ENCODE results near the gene YIPF3. TPM values are rescaled to one million over a fixed set of nuclear protein-coding genes. Genes with fewer than 3 reads are reported as not detected.

Gene YIPF3
- total and polyA plus RNA-seq, 10 of the 15 experiments (the other 5 are each of a cell fraction or from before 2014, with no cell fraction given): 20.5 to 88.8 (median 44.7) TPM

GRCh38 chr6:43471399-43471798, 45.3 kb downstream of the YIPF3 start:
- Histone ChIP-seq H3K4me3 (no peak overlapping the region), H3K9me3 (replicated peaks; ENCODE audit: control insufficient read depth, insufficient read depth, low read length) (no peaks in the 10 kb centered on the region), H2AFZ (ENCODE audit: control insufficient read depth, low read depth, low read length) (no peak overlapping the region), H4K20me1 (ENCODE audit: control insufficient read depth, insufficient read depth) (no peaks in the 10 kb centered on the region), H3K4me1 (ENCODE audit: control insufficient read depth, insufficient read depth, low read length) (no peaks in the 10 kb centered on the region), H3K27me3 (replicated peaks in 1 of 2; ENCODE audit: control insufficient read depth in 2 of 2, insufficient read depth in 2 of 2, low read length in 1 of 2) (peaks cover 0 to 2% of the 10 kb centered on the region in 2 experiments; a peak in 1 of 4 replicates), H3K27ac (ENCODE audit: control insufficient read depth, insufficient read depth) (no peak overlapping the region), H3K36me3 (ENCODE audit: control insufficient read depth in 2 of 2, insufficient read depth in 2 of 2, low read length in 1 of 2) (no peaks in the 10 kb centered on the region), H3K79me2 (ENCODE audit: control insufficient read depth, insufficient read depth, low read length) (no peaks in the 10 kb centered on the region), H3K4me2 (ENCODE audit: control insufficient read depth, insufficient read depth) (no peak overlapping the region), H3K9ac (ENCODE audit: control insufficient read depth, insufficient read depth, low read length) (no peak overlapping the region)
- in situ Hi-C loops (cut with MboI) (no loop called here), intact Hi-C loops (cut with micrococcal nuclease; ENCODE audit: unreplicated experiment) (no loop called here)
- ChIA-PET SMC1A (ENCODE audit: uncharacterized antibody, unreplicated experiment) (interaction anchor here (1.1 to 1.5 kb wide), 2 partner anchors 12 to 36 kb away, joined by 4 read pairs; no protein-coding TSS in a partner anchor), CTCF (interaction anchor here (0.9 to 1.1 kb wide), 2 partner anchors 11 to 14 kb away, joined by 4 read pairs; no protein-coding TSS in a partner anchor), POLR2A (interaction anchor here (0.6 kb wide), 1 partner anchor 17 kb away, joined by 3 read pairs; no protein-coding TSS in a partner anchor), RAD21 (ENCODE audit: unreplicated experiment) (interaction anchor here (1.0 kb wide), 2 partner anchors 16 to 85 kb away, joined by 3 to 4 read pairs; partner anchors contain the start of gene DLK2)
- BruUV-seq (replicated peaks): no TSS peak
- DNase-seq (ENCODE audit: low read depth, low spot score) (no peak), FAIRE-seq (no peak), ATAC-seq (no peak)
- TF ChIP-seq SMARCA5 (IDR thresholded peaks at IDR 0.05): no peak
- no peak for TF ChIP-seq PKNOX1 (IDR thresholded peaks at IDR 0.05)
- TF ChIP-seq ZNF687 (IDR thresholded peaks at IDR 0.05): no peak
- TF ChIP-seq JUNB (IDR thresholded peaks at IDR 0.05): no peak
- 0% methylated on average over 1 of the region's 1 CpG for WGBS (ENCODE audit: insufficient coverage, insufficient replicate concordance, low lambda C conversion rate, missing lambda C conversion rate)

Measured in GM12878 (cell line).